ENCODE results near the gene CPNE6. TPM values are rescaled to one million over a fixed set of nuclear protein-coding genes. Genes with fewer than 3 reads are reported as not detected.
"Not testable (repeated sequence)": the region's sequence is repeated elsewhere in the genome, so short reads cannot be mapped to it uniquely, and the experiment has no call there.

CPNE6 gene
- polyA plus RNA-seq (2013, experiment 1 of 2): 0.01 TPM
- polyA plus RNA-seq (2013, experiment 2 of 2): not detected

DNA sequence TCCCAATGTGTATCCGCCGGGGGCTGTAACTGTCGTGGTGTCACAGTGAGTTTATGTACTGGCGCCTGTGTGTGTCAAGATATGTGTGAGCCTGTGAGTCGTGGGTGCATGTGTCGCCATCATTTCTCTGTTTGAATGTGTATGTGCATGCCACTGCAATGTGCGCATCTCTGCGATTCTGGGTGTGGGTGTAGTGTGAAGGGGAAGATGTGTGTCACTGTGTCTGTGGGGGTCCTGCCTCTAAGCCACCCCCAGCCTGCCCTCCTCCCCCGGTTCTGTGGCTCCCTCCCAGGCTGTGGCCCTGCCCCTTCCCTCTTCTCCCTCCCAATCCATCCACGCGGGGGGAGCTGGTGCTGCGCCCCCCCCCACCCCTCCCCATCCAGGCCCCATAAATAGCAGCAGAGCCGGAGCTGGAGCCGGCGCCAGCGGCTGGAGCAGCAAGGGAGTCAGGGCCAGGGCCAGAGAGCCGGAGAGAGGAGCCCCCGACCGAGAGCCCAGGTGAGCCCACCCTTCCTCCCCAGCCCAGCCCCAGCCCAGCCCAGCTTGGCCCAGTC, at the start of gene CPNE6:
Gene CPNE6 (plus strand): TSS at position 419 of the 554 bp plus-strand sequence. CDS start 1,375 bp downstream, outside the sequence.
- H2AK5ac ChIP-seq (ENCODE audit: low read length): no peak within 1 kb of the TSS
- H2BK120ac ChIP-seq (ENCODE audit: low read depth, low read length): no peak within 1 kb of the TSS
- H3K9ac ChIP-seq (ENCODE audit: low read length): no peak within 1 kb of the TSS
- no peak within 1 kb of the TSS for H2BK5ac ChIP-seq (ENCODE audit: low read length)
- H3K4me1 ChIP-seq (ENCODE audit: control insufficient read depth, low read depth, low read length): no peaks in the 10 kb centered on the region
- no peaks in the 10 kb centered on the region for H3K27me3 ChIP-seq (ENCODE audit: insufficient read depth, low read length, poor library complexity)
- no peaks in the 10 kb centered on the region for H3K36me3 ChIP-seq (ENCODE audit: control insufficient read depth, insufficient read depth, low read length)
- H4K5ac ChIP-seq (ENCODE audit: low read length): no peak within 1 kb of the TSS
- no peak within 1 kb of the TSS for H3K4me2 ChIP-seq (ENCODE audit: low read length)
- H3K79me1 ChIP-seq (ENCODE audit: low read length): no peaks in the 10 kb centered on the region
- no peaks in the 10 kb centered on the region for H3K79me2 ChIP-seq (ENCODE audit: control insufficient read depth, insufficient read depth, low read length)
- no peak within 1 kb of the TSS for H3K56ac ChIP-seq (ENCODE audit: low read length)
- no peak within 1 kb of the TSS for H2BK15ac ChIP-seq (replicated peaks; ENCODE audit: low read depth)
- H3K4ac ChIP-seq (ENCODE audit: low read depth, low read length): no peak within 1 kb of the TSS
- DNase-seq: no peak
- H3K4me3 ChIP-seq (ENCODE audit: low read length): no peak within 1 kb of the TSS
- no peak within 1 kb of the TSS for H3K23ac ChIP-seq (ENCODE audit: low read length)
- H4K8ac ChIP-seq (ENCODE audit: low read depth, low read length): no peak within 1 kb of the TSS
- no peak within 1 kb of the TSS for H3K18ac ChIP-seq (ENCODE audit: low read length)
- WGBS (ENCODE audit: extremely low coverage, insufficient coverage, low lambda C conversion rate): no CpG with 5 or more reads among the region's 19 CpGs
- H3K27ac ChIP-seq (ENCODE audit: low read depth, low read length): no peak within 1 kb of the TSS

DNA sequence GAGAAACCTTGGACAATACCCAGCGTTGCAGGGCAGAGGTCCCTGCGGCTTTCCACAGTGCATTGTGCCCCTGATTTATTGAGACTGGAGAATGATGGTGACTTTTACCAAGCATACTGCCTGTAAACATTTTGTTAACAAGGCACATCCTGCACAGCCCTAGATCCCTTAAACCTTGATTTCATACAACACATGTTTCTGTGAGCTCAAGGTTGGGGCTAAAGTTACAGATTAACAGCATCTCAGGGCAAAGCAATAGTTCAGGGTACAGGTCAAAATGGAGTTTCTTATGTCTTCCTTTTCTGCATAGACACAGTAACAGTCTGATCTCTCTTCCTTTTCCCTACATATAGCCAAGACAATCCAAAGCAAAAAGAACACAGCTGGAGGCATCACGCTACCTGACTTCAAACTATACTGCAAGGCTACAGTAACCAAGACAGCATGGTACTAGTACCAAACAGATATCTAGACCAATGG, 46.4 kb upstream of the CPNE6 start:
- H3K23ac ChIP-seq (ENCODE audit: low read length); H2BK5ac ChIP-seq (ENCODE audit: low read length); H3K4me2 ChIP-seq (ENCODE audit: low read length); H3K27me3 ChIP-seq (ENCODE audit: insufficient read depth, low read length, poor library complexity); H3K4me3 ChIP-seq (ENCODE audit: low read length); H2BK120ac ChIP-seq (ENCODE audit: low read depth, low read length); H3K27ac ChIP-seq (ENCODE audit: low read depth, low read length); H3K56ac ChIP-seq (ENCODE audit: low read length); H3K4ac ChIP-seq (ENCODE audit: low read depth, low read length); H4K8ac ChIP-seq (ENCODE audit: low read depth, low read length); H2BK15ac ChIP-seq (replicated peaks; ENCODE audit: low read depth); H3K9ac ChIP-seq (ENCODE audit: low read length); H2AK5ac ChIP-seq (ENCODE audit: low read length); H3K4me1 ChIP-seq (ENCODE audit: control insufficient read depth, low read depth, low read length); H3K79me2 ChIP-seq (ENCODE audit: control insufficient read depth, insufficient read depth, low read length); H3K79me1 ChIP-seq (ENCODE audit: low read length); H3K36me3 ChIP-seq (ENCODE audit: control insufficient read depth, insufficient read depth, low read length); H3K18ac ChIP-seq (ENCODE audit: low read length); H4K5ac ChIP-seq (ENCODE audit: low read length); DNase-seq: not testable (repeated sequence)
- WGBS (ENCODE audit: extremely low coverage, insufficient coverage, low lambda C conversion rate): no CpG with 5 or more reads among the region's 3 CpGs

DNA sequence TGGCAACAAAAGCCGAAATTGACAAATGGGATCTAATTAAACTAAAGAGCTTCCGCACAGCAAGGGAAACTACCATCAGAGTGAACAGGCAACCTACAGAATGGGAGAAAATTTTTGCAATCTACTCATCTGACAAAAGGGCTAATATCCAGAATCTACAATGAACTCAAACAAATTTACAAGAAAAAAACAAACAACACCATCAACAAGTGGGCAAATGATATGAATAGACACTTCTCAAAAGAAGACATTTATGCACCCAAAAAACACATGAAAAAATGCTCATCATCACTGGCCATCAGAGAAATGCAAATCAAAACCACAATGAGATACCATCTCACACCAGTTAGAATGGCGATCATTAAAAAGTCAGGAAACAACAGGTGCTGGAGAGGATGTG, 41.7 kb upstream of the CPNE6 start:
- not testable (repeated sequence) for H3K4me1 ChIP-seq (ENCODE audit: control insufficient read depth, low read depth, low read length); H3K23ac ChIP-seq (ENCODE audit: low read length); H2BK15ac ChIP-seq (replicated peaks; ENCODE audit: low read depth); H3K4me2 ChIP-seq (ENCODE audit: low read length); DNase-seq; H2BK5ac ChIP-seq (ENCODE audit: low read length); H3K36me3 ChIP-seq (ENCODE audit: control insufficient read depth, insufficient read depth, low read length); H2BK120ac ChIP-seq (ENCODE audit: low read depth, low read length); H4K5ac ChIP-seq (ENCODE audit: low read length); H4K8ac ChIP-seq (ENCODE audit: low read depth, low read length); H2AK5ac ChIP-seq (ENCODE audit: low read length); H3K9ac ChIP-seq (ENCODE audit: low read length); H3K18ac ChIP-seq (ENCODE audit: low read length); H3K56ac ChIP-seq (ENCODE audit: low read length); H3K4ac ChIP-seq (ENCODE audit: low read depth, low read length); H3K4me3 ChIP-seq (ENCODE audit: low read length); H3K79me2 ChIP-seq (ENCODE audit: control insufficient read depth, insufficient read depth, low read length); H3K27me3 ChIP-seq (ENCODE audit: insufficient read depth, low read length, poor library complexity); H3K27ac ChIP-seq (ENCODE audit: low read depth, low read length); H3K79me1 ChIP-seq (ENCODE audit: low read length)
- WGBS (ENCODE audit: extremely low coverage, insufficient coverage, low lambda C conversion rate): no CpG with 5 or more reads among the region's 3 CpGs

DNA sequence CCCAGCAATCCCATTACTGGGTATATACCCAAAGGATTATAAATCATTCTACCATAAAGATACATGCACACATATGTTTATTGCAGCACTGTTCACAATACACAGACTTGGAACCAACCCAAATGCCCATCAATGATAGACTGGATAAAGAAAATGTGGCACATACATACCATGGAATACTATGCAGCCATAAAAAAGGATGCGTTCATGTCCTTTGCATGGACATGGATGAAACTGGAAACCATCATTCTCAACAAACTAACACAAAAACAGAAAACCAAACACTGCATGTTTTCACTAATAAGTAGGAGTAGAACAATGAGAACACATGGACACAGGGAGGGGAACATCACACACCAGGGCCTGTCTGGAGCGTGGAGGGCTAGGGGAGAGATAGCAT, 40.0 kb upstream of the CPNE6 start:
- not testable (repeated sequence) for H3K36me3 ChIP-seq (ENCODE audit: control insufficient read depth, insufficient read depth, low read length); H3K23ac ChIP-seq (ENCODE audit: low read length); H3K9ac ChIP-seq (ENCODE audit: low read length); DNase-seq; H4K5ac ChIP-seq (ENCODE audit: low read length); H2AK5ac ChIP-seq (ENCODE audit: low read length); H3K79me1 ChIP-seq (ENCODE audit: low read length); H3K4me2 ChIP-seq (ENCODE audit: low read length); H3K27me3 ChIP-seq (ENCODE audit: insufficient read depth, low read length, poor library complexity); H3K4me1 ChIP-seq (ENCODE audit: control insufficient read depth, low read depth, low read length); H3K79me2 ChIP-seq (ENCODE audit: control insufficient read depth, insufficient read depth, low read length); H3K27ac ChIP-seq (ENCODE audit: low read depth, low read length); H3K4ac ChIP-seq (ENCODE audit: low read depth, low read length); H2BK15ac ChIP-seq (replicated peaks; ENCODE audit: low read depth); H2BK5ac ChIP-seq (ENCODE audit: low read length); H4K8ac ChIP-seq (ENCODE audit: low read depth, low read length); H2BK120ac ChIP-seq (ENCODE audit: low read depth, low read length); H3K4me3 ChIP-seq (ENCODE audit: low read length); H3K56ac ChIP-seq (ENCODE audit: low read length); H3K18ac ChIP-seq (ENCODE audit: low read length)
- WGBS (ENCODE audit: extremely low coverage, insufficient coverage, low lambda C conversion rate): no CpG with 5 or more reads among the region's 2 CpGs

DNA sequence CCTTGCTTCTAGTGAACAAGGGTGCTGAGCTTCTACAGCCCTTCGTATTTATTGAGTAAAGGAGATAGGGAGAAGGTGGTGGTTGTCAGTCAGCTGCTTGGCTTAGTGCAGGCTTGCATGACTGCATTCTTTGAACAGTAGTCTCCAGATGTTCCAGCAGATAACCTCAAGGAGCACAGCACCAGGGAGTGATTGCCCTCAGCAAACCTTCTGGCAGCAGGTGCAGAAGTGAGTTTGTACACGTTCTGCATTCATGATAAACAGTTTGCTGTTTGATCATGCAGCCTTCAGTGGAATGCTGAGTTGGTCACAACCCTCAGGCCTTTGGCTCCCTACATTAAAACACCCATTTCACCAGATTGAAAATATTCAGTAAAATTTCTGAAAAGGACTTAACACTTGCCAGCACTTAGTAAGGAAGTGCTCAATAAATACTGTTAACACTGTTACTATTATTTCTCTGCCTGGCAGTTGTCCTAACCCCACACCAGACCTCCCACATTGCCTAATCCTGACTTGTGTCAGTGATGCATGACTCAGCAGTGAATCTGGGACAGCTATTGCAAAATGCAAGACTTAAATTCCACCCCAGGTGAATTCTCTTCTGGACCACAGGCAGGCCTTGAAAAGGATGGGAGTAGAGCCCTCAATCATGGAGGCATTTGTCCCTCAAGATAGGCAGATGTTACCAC, 38.5 kb upstream of the CPNE6 start:
- Histone ChIP-seq H3K27ac (ENCODE audit: low read depth, low read length) (no peak overlapping the region), H2AK5ac (ENCODE audit: low read length) (no peak overlapping the region), H3K27me3 (ENCODE audit: insufficient read depth, low read length, poor library complexity) (no peaks in the 10 kb centered on the region), H3K18ac (ENCODE audit: low read length) (no peak overlapping the region), H2BK5ac (ENCODE audit: low read length) (no peak overlapping the region), H3K4ac (ENCODE audit: low read depth, low read length) (no peak overlapping the region), H3K4me1 (ENCODE audit: control insufficient read depth, low read depth, low read length) (no peaks in the 10 kb centered on the region), H3K9ac (ENCODE audit: low read length) (no peak overlapping the region), H3K56ac (ENCODE audit: low read length) (no peak overlapping the region), H3K79me1 (ENCODE audit: low read length) (no peaks in the 10 kb centered on the region), H2BK120ac (ENCODE audit: low read depth, low read length) (no peak overlapping the region), H2BK15ac (replicated peaks; ENCODE audit: low read depth) (no peak overlapping the region), H3K4me3 (ENCODE audit: low read length) (no peak overlapping the region), H3K23ac (ENCODE audit: low read length) (no peak overlapping the region), H3K36me3 (ENCODE audit: control insufficient read depth, insufficient read depth, low read length) (no peaks in the 10 kb centered on the region), H3K4me2 (ENCODE audit: low read length) (no peak overlapping the region), H4K8ac (ENCODE audit: low read depth, low read length) (no peak overlapping the region), H4K5ac (ENCODE audit: low read length) (no peak overlapping the region), H3K79me2 (ENCODE audit: control insufficient read depth, insufficient read depth, low read length) (no peaks in the 10 kb centered on the region)
- WGBS (ENCODE audit: extremely low coverage, insufficient coverage, low lambda C conversion rate): no CpG with 5 or more reads among the region's 2 CpGs
- no peak for DNase-seq

Measured in mesendoderm (in vitro differentiated cells).